ENCODE measurements around the gene EML2. TPM values are rescaled to one million over a fixed set of nuclear protein-coding genes. Genes with fewer than 3 reads are reported as not detected.
"Not testable (repeated sequence)": the region's sequence is repeated elsewhere in the genome, so short reads cannot be mapped to it uniquely, and the experiment has no call there.

Gene EML2
- total and polyA plus RNA-seq, 8 donors = 20.9 to 51.2 (median 30.1) TPM

DNA sequence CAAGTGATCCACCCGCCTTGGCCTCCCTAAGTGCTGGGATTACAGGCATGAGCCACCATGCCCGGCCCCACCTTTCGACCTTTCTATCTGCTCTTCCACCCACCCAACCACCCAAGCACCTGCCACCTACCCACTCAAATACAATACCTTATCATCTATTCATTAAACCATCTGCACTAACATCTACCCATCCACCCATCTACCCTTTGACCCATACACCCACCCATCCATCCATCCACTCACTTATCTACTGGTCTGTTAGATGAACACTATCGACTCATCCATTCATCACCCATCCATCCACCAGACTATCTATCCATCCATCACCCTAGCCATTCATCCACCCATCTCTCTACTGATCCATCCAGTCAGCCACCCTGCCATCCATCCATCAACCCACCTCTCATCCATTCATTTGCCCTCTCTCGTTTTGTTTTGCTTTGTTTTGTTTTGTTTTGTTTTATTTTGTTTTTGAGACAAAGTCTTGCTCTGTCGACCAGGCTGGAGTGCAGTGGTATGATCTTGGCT is 17.2 kb downstream of the EML2 start:
- FAIRE-seq = no peak
- WGBS, 2 donors = 79 to 89% methylated on average over 6 of the region's 6 CpGs
- no peak for ATAC-seq

GRCh38 chr19:45621389-45621788 is 17.8 kb downstream of the EML2 start:
- FAIRE-seq = no peak
- H3K9me3 ChIP-seq = no peaks in the 10 kb centered on the region
- H3K27me3 ChIP-seq = no peaks in the 10 kb centered on the region
- H3K27ac ChIP-seq = no peak overlapping the region
- ATAC-seq = no peak
- H3K36me3 ChIP-seq = peaks cover 0 to 23% (median 7%) of the 10 kb centered on the region in 3 donors
- WGBS, 2 donors = 86 to 94% methylated on average over 12 to 17 of the region's 17 CpGs
- intact Hi-C loops (cut with DNase I) = no loop called here
- no peaks in the 10 kb centered on the region for H3K4me1 ChIP-seq
- no peak for DNase-seq
- TF ChIP-seq, protein P1, sequence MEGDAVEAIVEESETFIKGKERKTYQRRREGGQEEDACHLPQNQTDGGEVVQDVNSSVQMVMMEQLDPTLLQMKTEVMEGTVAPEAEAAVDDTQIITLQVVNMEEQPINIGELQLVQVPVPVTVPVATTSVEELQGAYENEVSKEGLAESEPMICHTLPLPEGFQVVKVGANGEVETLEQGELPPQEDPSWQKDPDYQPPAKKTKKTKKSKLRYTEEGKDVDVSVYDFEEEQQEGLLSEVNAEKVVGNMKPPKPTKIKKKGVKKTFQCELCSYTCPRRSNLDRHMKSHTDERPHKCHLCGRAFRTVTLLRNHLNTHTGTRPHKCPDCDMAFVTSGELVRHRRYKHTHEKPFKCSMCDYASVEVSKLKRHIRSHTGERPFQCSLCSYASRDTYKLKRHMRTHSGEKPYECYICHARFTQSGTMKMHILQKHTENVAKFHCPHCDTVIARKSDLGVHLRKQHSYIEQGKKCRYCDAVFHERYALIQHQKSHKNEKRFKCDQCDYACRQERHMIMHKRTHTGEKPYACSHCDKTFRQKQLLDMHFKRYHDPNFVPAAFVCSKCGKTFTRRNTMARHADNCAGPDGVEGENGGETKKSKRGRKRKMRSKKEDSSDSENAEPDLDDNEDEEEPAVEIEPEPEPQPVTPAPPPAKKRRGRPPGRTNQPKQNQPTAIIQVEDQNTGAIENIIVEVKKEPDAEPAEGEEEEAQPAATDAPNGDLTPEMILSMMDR (IDR thresholded peaks at IDR 0.05) = no peak
- H3K4me3 ChIP-seq = no peak overlapping the region

More for the DNA sequence above, 17.2 kb downstream of the EML2 start:
- TF ChIP-seq, protein P1 (IDR thresholded peaks at IDR 0.05) = no peak
- H3K27ac ChIP-seq = no peak overlapping the region
- H3K36me3 ChIP-seq = peaks cover 0 to 23% (median 7%) of the 10 kb centered on the region in 3 donors
- no peaks in the 10 kb centered on the region for H3K4me1 ChIP-seq
- no peaks in the 10 kb centered on the region for H3K27me3 ChIP-seq
- no peaks in the 10 kb centered on the region for H3K9me3 ChIP-seq
- DNase-seq = no peak
- H3K4me3 ChIP-seq = no peak overlapping the region
- intact Hi-C loops (cut with DNase I) = no loop called here

DNA sequence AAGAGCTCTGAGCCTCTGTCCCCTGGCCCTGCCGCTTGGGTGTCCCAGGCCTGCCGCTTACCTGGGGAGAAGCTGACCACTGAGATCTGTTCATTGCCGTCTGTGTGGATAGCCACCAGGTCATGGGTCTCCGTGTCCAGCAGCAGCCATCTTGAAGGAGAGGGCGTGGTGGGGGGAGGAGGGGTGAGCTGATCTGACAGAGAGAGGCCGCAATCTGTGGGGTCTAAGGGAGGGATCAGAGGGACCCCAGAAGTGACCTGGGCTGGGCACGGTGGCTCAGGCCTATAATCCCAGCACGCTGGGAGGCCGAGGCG is 22.5 kb downstream of the EML2 start:
- peak overlapping the region in 3 of 4 donors; percentile 16 to 42 (median 26) for H3K4me3 ChIP-seq
- H3K27ac ChIP-seq = peak overlapping the region in 3 of 4 donors; percentile 57 to 80 (median 77)
- DNase-seq = peak in 1 of 6 donors; percentile 74
- H3K9me3 ChIP-seq = no peaks in the 10 kb centered on the region
- no peaks in the 10 kb centered on the region for H3K27me3 ChIP-seq
- peaks cover 0 to 26% (median 3%) of the 10 kb centered on the region in 3 donors for H3K36me3 ChIP-seq
- TF ChIP-seq, protein P1 (IDR thresholded peaks at IDR 0.05) = no peak
- FAIRE-seq = no peak
- H3K4me1 ChIP-seq = no peaks in the 10 kb centered on the region
- 78 to 89% methylated on average over 8 to 10 of the region's 10 CpGs for WGBS, 2 donors
- intact Hi-C loops (cut with DNase I) = no loop called here
- peak in 2 of 4 donors; percentile 13 to 20 for ATAC-seq

DNA sequence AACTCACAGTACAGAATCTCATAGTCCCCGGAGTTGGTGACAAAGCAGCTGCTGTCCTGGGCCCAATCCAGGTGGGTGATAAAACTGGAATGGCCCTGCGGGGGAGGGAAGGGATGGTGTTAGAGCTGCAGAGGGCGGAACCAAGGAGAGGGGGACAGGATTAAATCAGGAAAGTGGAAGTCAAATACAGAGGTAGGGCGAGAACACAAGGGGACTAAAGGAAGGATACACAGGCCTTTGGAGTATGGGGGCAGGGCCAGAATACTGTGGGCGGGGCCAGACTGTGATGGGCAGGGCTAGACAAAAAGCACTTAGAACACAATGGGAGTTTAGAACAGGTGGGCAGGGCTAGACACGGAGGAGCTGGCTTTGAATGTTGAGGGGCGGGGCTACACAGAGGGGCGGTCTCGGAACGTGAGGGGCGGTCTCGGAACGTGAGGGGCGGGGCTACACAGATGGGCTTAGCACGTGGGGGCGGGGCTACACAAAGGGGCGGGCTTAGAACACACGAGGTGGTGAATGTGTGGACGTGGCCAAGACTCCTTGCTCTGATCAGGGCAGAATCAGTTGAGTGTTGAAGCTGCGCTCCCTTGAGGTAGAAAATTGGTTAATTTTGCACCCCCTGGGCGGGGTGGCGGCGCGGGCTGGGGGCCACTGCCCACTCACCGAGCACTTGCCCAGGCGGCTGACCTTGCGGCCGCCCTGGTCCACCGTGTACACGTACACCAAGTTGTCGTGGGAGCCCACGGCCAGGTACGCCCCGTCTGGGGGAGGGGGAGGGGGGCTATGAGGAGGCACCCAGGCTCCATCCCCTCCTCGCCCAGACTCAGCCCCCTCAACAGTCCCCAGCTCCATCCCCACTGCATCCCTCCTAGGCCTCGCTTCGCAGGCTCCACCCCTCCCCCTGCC is 23.1 kb downstream of the EML2 start:
- Histone ChIP-seq H3K9me3 (no peaks in the 10 kb centered on the region), H3K36me3 (peaks cover 0 to 27% (median 3%) of the 10 kb centered on the region in 3 donors), H3K4me3 (peak overlapping the region in 3 of 4 donors; percentile 16 to 42 (median 26)), H3K27ac (peak overlapping the region; percentile 57 to 80 (median 69)), H3K4me1 (no peaks in the 10 kb centered on the region), H3K27me3 (no peaks in the 10 kb centered on the region)
- intact Hi-C loops (cut with DNase I) = no loop called here
- no peak for FAIRE-seq
- 35 to 42% methylated on average over 31 to 37 of the region's 37 CpGs for WGBS, 2 donors
- DNase-seq = peak; percentile 92 to 98 (median 95)
- peak; percentile 94 to 96 (median 94) for ATAC-seq
- TF ChIP-seq, protein P1 (IDR thresholded peaks at IDR 0.05) = no peak

DNA sequence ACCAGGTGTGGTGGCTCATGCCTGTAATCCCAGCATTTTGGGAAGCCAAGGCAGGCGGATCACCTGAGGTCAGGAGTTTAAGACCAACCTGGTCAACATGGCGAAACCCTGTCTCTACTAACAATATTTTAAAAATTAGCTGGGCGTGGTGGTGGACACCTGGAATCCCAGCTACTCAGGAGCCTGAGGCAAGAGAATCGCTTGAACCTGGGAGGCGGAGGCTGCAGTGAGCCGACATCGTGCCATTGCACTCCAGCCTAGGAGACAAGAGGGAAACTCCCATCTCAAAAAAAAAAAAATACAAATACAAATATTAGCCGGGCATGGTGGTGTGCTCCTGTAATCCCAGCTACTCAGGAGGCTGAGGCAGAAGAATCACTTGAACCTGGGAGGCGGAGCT is 24.1 kb downstream of the EML2 start:
- ATAC-seq; FAIRE-seq; H3K9me3 ChIP-seq; intact Hi-C loops (cut with DNase I); H3K27me3 ChIP-seq; DNase-seq; H3K4me1 ChIP-seq: not testable (repeated sequence)
- 87 to 89% methylated on average over 9 of the region's 9 CpGs for WGBS, 2 donors
- Histone ChIP-seq H3K4me3 (peak overlapping the region in 1 of 4 donors; percentile 33), H3K36me3 (peaks cover 0 to 27% (median 3%) of the 10 kb centered on the region in 3 donors), H3K27ac (peak overlapping the region in 1 of 4 donors; percentile 13)

Data from pancreas (tissue), 10 donors.